Psoas muscle (tissue), 8 donors: Measurements from ENCODE around the gene NEK11. TPM values are rescaled to one million over a fixed set of nuclear protein-coding genes. Genes with fewer than 3 reads are reported as not detected.

Experiments used
- ATAC-seq, 4 donors: fragments of 200-7000 bp; cut with Tn5 transposase; one replicate each; pipeline ENCODE4 v1.9.1; 2020; ENCODE audit warnings: moderate library complexity in 3 of 4, mild to moderate bottlenecking in 2 of 4
- DNase-seq, 2 donors: peaks; one replicate each; pipeline ENCODE4 v3.0.0-alpha.2; 2020
- H3K27ac ChIP-seq: fragments of 200-600 bp; one replicate; pipeline ENCODE4 v1.8.0; 2022
- H3K27me3 ChIP-seq, 3 donors: fragments of 200-600 bp in 1 of 3; one replicate each; pipeline versions ENCODE4 v1.6.1 to v1.8.0; 2013 to 2022; ENCODE audit warnings: low read length in 2 of 3, mild to moderate bottlenecking in 2 of 3, moderate library complexity in 1 of 3; ENCODE audit not compliant: insufficient read depth in 3 of 3
- H3K36me3 ChIP-seq, 2 donors: fragments of 200-600 bp in 1 of 2; one replicate each; pipeline versions ENCODE4 v1.6.1 to v1.8.0; 2013 to 2022; ENCODE audit warnings: low read depth in 1 of 2, mild to moderate bottlenecking in 1 of 2, moderate library complexity in 1 of 2; ENCODE audit not compliant: insufficient read depth in 1 of 2
- H3K4me1 ChIP-seq: fragments of 200-600 bp; one replicate; pipeline ENCODE4 v1.8.0; 2022
- H3K4me3 ChIP-seq: fragments of 200-600 bp; one replicate; pipeline ENCODE4 v1.8.0; 2022; ENCODE audit warnings: mild to moderate bottlenecking
- H3K9me3 ChIP-seq: fragments of 200-600 bp; one replicate; pipeline ENCODE4 v1.8.0; 2022
- CTCF ChIP-seq: fragments of 200-600 bp; IDR thresholded peaks from one replicate; pipeline ENCODE4 v1.8.0; 2022; ENCODE audit warnings: antibody characterized with exemption
- WGBS, 3 donors: extraction: QIAGEN DNeasy Blood & Tissue Kit; methylation state at CpG; one replicate each; pipeline versions ENCODE4 v1.1.6 to v1.1.7; 2013; 5-methylcytosine and 5-hydroxymethylcytosine counted together
- intact Hi-C, 2 donors: fragments of 100-400 bp; cut with DNase I; formaldehyde crosslinking; loops; one replicate each; pipeline versions ENCODE4 v1.11.0 to v1.14.2; 2022
- polyA plus RNA-seq, 3 donors: library from polyadenylated mRNA; stranded (reverse); fragments of 200-250 nt; gene quantifications; one replicate each; pipeline ENCODE4 v1.2.3, GENCODE V29; 2013
- total RNA-seq, 4 donors: library from RNA; stranded (reverse); fragmentation: NEBNext Ultra II Directional in 2 of 4; extraction: Animal tissue kit (Norgen Biotek cat#: 25700) in 2 of 4; gene quantifications; one replicate each; pipeline versions ENCODE4 v1.2.1 to v1.2.4, GENCODE V29; 2021 to 2023
- donor health status: healthy with polysubstance abuse.
- donor health status: DM: no; HTN: no; CAD: no; lungs with moderate emphysema.
- donor health status: Bipolar disorder and iron deficiency.
- donor health status: healthy.
- donor health status: DM: yes; HTN: yes; CAD: no.
- donor health status: DM: no; HTN: no; CAD: no.
- donor health status: DM: no; HTN: no; CAD: no.
- donor health status: DM: yes; HTN: yes; CAD: no.

Gene NEK11
- total and polyA plus RNA-seq, 7 donors = 1.5 to 7.2 (median 2.1) TPM

GRCh38 chr3:131348911-131349310 is 322.2 kb downstream of the NEK11 start:
- ATAC-seq = no peak
- H3K27ac ChIP-seq = no peak overlapping the region

GRCh38 chr3:131349454-131349853 is 322.8 kb downstream of the NEK11 start:
- TF ChIP-seq CTCF = no peak
- H3K36me3 ChIP-seq = no peaks in the 10 kb centered on the region
- no peak overlapping the region for H3K4me3 ChIP-seq
- DNase-seq (no peak), ATAC-seq (no peak)
- no peaks in the 10 kb centered on the region for H3K27me3 ChIP-seq
- 86 to 90% (median 89%) methylated on average over 5 of the region's 5 CpGs for WGBS, 3 donors
- intact Hi-C loops = no loop called here
- peaks cover 29% of the 10 kb centered on the region for H3K4me1 ChIP-seq
- H3K27ac ChIP-seq = no peak overlapping the region
- H3K9me3 ChIP-seq = no peaks in the 10 kb centered on the region

More at GRCh38 chr3:131348911-131349310, 322.2 kb downstream of the NEK11 start:
- Histone ChIP-seq H3K27me3 (no peaks in the 10 kb centered on the region), H3K4me3 (no peak overlapping the region), H3K36me3 (no peaks in the 10 kb centered on the region), H3K4me1 (peaks cover 27% of the 10 kb centered on the region), H3K9me3 (no peaks in the 10 kb centered on the region)
- intact Hi-C loops = no loop called here
- DNase-seq = no peak
- no peak for TF ChIP-seq CTCF
- 80 to 85% (median 85%) methylated on average over 2 of the region's 2 CpGs for WGBS, 3 donors

GRCh38 chr3:131349946-131350347 is 323.3 kb downstream of the NEK11 start:
- no peak for TF ChIP-seq CTCF
- H3K9me3 ChIP-seq = no peaks in the 10 kb centered on the region
- H3K4me3 ChIP-seq = no peak overlapping the region
- no peaks in the 10 kb centered on the region for H3K27me3 ChIP-seq
- peaks cover 29% of the 10 kb centered on the region for H3K4me1 ChIP-seq
- 67 to 75% (median 67%) methylated on average over 4 of the region's 4 CpGs for WGBS, 3 donors
- intact Hi-C loops = loop anchor here in 1 of 2 donors (5.0 kb wide), 1 partner anchor 68 kb away; no protein-coding TSS in a partner anchor
- no peaks in the 10 kb centered on the region for H3K36me3 ChIP-seq
- ATAC-seq (peak in 1 of 4 donors; percentile 44), DNase-seq (peak in 1 of 2 donors; percentile 20)
- no peak overlapping the region for H3K27ac ChIP-seq

- H3K4me1 ChIP-seq = peaks cover 29% of the 10 kb centered on the region
- peak in 2 of 4 donors; percentile 42 to 58 for ATAC-seq
- no peaks in the 10 kb centered on the region for H3K9me3 ChIP-seq
- TF ChIP-seq CTCF = no peak
- DNase-seq = no peak
- no peaks in the 10 kb centered on the region for H3K27me3 ChIP-seq
- no peak overlapping the region for H3K27ac ChIP-seq
- H3K36me3 ChIP-seq = no peaks in the 10 kb centered on the region
- intact Hi-C loops = loop anchor here in 1 of 2 donors (5.0 kb wide), 1 partner anchor 68 kb away; no protein-coding TSS in a partner anchor
- no peak overlapping the region for H3K4me3 ChIP-seq
- 94 to 97% (median 97%) methylated on average over 1 of the region's 1 CpG for WGBS, 3 donors
Measured at GRCh38 chr3:131350506-131350905, 323.8 kb downstream of the NEK11 start.
